Right hindlimb (tissue), 1 donor: Measurements from ENCODE around the gene ERBB3.
A peak's percentile ranks its signal among the peaks of the same experiment; 100 is the strongest.

ENCODE experiments used
- DNase-seq: peaks from one replicate; pipeline ENCODE4 v3.0.0-alpha.2; 2018

The ERBB3 gene

GRCh38 chr12:56080556-56081138 lies 682 bp downstream of the ERBB3 start:
- no peak for DNase-seq

- DNase-seq, result peak; percentile 61
Observed at GRCh38 chr12:56081393-56082347, 1.7 kb downstream of the ERBB3 start.

GRCh38 chr12:56082382-56082781 lies 2.4 kb downstream of the ERBB3 start:
- no peak for DNase-seq

GRCh38 chr12:56082967-56083366 lies 3.0 kb downstream of the ERBB3 start:
- no peak for DNase-seq

- DNase-seq, result no peak
Observed at GRCh38 chr12:56084958-56085543, 5.1 kb downstream of the ERBB3 start.

- no peak for DNase-seq
Observed at GRCh38 chr12:56086096-56086495, 6.1 kb downstream of the ERBB3 start.

GRCh38 chr12:56086608-56087007 lies 6.6 kb downstream of the ERBB3 start:
- no peak for DNase-seq

- DNase-seq, result no peak
Observed at GRCh38 chr12:56087220-56087619, 7.3 kb downstream of the ERBB3 start.

GRCh38 chr12:56097738-56098137 lies 17.8 kb downstream of the ERBB3 start:
- DNase-seq, result no peak

GRCh38 chr12:56098592-56098991 lies 18.6 kb downstream of the ERBB3 start:
- DNase-seq, result no peak

GRCh38 chr12:56099787-56100186 lies 19.8 kb downstream of the ERBB3 start:
- no peak for DNase-seq

GRCh38 chr12:56101045-56101444 lies 21.1 kb downstream of the ERBB3 start:
- DNase-seq, result no peak

GRCh38 chr12:56102683-56103065 lies 22.7 kb downstream of the ERBB3 start:
- DNase-seq, result no peak

- DNase-seq, result no peak
Observed at GRCh38 chr12:56103066-56103711, 23.2 kb downstream of the ERBB3 start.

- no peak for DNase-seq
Observed at GRCh38 chr12:56103823-56104108, 23.8 kb downstream of the ERBB3 start.

GRCh38 chr12:56104109-56104814 lies 24.3 kb downstream of the ERBB3 start, which contains the start of gene PA2G4:
TSS of gene PA2G4 (plus strand) at chr12:56104559. CDS start at chr12:56104738, 179 bp downstream.
- DNase-seq, result peak; percentile 99

- DNase-seq, result peak; percentile 34
Observed at GRCh38 chr12:56104815-56105608, 25.0 kb downstream of the ERBB3 start.

- no peak for DNase-seq
Observed at GRCh38 chr12:56105609-56105902, 25.6 kb downstream of the ERBB3 start.

- DNase-seq, result no peak
Observed at GRCh38 chr12:56107242-56107641, 27.3 kb downstream of the ERBB3 start.

- DNase-seq, result no peak
Observed at GRCh38 chr12:56110571-56110970, 30.6 kb downstream of the ERBB3 start.

GRCh38 chr12:56114084-56114483 lies 34.1 kb downstream of the ERBB3 start:
- DNase-seq, result no peak

- DNase-seq, result peak; percentile 41
Observed at GRCh38 chr12:56115329-56115728, 35.4 kb downstream of the ERBB3 start.
